Motor neuron (in vitro differentiated cells): ENCODE results near the gene C20orf141. TPM values are rescaled to one million over a fixed set of nuclear protein-coding genes. Genes with fewer than 3 reads are reported as not detected.

Source experiments
- ATAC-seq, 8 experiments: fragments of 200-7000 bp; cut with Tn5 transposase; replicated peaks in 6 of 8; 2 replicates each; pipeline ENCODE4 v1.8.0; 2021; ENCODE audit warnings: mild to moderate bottlenecking in 8 of 8, moderate library complexity in 8 of 8
- H3K27ac ChIP-seq, 2 donors: fragments of 250-450 bp; sonication (Bioruptor Pico); 2 replicates each; pipeline ENCODE4 v1.9.0; 2021; ENCODE audit warnings: antibody characterized with exemption in 2 of 2, mild to moderate bottlenecking in 2 of 2, moderate library complexity in 1 of 2
- H3K4me1 ChIP-seq, 2 donors: fragments of 250-450 bp; sonication (Bioruptor Pico); replicated peaks in 1 of 2; 2 replicates each; pipeline ENCODE4 v1.6.1; 2021; ENCODE audit warnings: antibody characterized with exemption in 2 of 2, mild to moderate bottlenecking in 2 of 2, moderate library complexity in 1 of 2
- H3K4me3 ChIP-seq, 5 donors: fragments of 250-450 bp; sonication (Bioruptor Pico); 2 replicates each; pipeline ENCODE4 v1.9.0; 2021; ENCODE audit warnings: antibody characterized with exemption in 5 of 5, mild to moderate bottlenecking in 5 of 5, moderate library complexity in 4 of 5
- WGBS, 10 experiments: fragments of 450-650 bp; shearing (Covaris generic); methylation state at CpG; one replicate each; pipeline ENCODE4 v1.0.0; 2022; 5-methylcytosine and 5-hydroxymethylcytosine counted together
- in situ Hi-C, 9 experiments: fragments of 400-800 bp; cut with MboI; loops; one replicate each; pipeline ENCODE4 v1.15.0; 2021; ENCODE audit warnings: low sequenced_read_pairs in 9 of 9, low pct_unique_long_range_greater_than_20kb in 2 of 9; ENCODE audit not compliant: unreplicated experiment in 9 of 9
- total RNA-seq, 8 experiments: library from RNA; unstranded; fragments of 300-600 nt; gene quantifications; 2 replicates each; pipeline versions ENCODE4 v1.2.3 to v1.2.4, GENCODE V29; 2022

C20orf141 gene
- total RNA-seq, 8 experiments from 2014 or later, result 0.47 to 0.81 (median 0.67) TPM; not detected in 5

DNA sequence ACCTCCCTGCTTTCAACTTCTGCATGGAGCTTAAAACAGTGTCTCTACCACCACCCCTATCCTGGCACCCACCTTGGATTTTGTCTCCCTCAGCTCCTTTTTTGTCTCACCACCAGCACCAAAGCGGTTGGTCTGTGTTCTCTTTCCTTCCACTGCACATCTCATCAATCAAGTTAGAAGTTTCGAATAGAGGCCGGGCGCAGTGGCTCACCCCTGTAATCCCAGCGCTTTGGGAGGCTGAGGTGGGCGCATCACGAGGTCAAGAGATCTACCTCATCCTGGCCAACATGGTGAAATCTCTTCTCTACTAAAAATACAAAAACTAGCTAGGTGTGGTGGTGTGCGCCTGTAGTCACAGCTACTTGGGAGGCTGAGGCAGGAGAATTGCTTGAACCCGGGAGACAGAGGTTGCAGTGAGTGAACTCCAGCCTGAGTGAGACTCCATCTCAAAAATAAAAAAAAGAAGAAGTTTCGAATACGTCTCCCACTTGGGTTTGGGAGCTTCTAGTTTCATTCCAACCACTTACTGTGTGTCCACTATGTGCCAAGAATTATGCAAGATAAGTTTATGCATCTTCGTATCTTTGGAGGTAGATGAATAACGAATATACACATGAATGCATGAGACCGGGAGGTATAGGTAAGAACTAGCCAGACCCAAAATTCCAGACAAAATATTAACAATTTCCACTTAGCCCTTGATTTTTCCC lies 19.8 kb downstream of the C20orf141 start:
- in situ Hi-C loops, result no loop called here

DNA sequence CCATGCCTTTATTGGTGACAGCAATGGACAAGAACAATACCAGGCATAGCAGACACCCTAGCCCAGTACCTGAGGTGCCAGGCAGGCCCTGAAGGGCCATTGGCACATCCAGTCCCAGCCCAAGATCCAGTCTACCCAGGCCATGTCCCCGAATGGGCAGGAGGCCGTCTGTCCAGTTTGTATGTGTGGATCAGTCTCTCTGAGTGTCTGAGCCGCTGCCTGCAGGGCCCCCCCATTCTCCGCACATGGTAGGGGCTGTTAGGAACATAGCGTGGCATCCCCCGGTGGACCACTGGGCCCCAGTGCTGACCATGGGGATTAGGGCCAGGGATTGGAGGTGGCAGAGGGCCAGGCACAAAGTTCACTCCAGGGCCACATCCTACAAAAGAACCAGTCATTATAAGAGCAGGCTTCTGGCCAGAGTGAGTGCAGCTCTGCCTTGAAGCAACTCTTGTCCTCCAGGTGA lies 20.6 kb downstream of the C20orf141 start:
- in situ Hi-C loops, result no loop called here
- WGBS, 10 experiments, result 70 to 100% (median 91%) methylated on average over 1 to 4 of the region's 6 CpGs; no CpG with 5 or more reads in 5 of the 10 experiments
- no peak for ATAC-seq
- Histone ChIP-seq H3K27ac (no peak overlapping the region), H3K4me3 (no peak overlapping the region), H3K4me1 (peaks cover 6% of the 10 kb centered on the region in 2 donors)

More for the DNA sequence above, 19.8 kb downstream of the C20orf141 start:
- Histone ChIP-seq H3K27ac (no peak overlapping the region), H3K4me3 (no peak overlapping the region), H3K4me1 (peaks cover 0 to 2% of the 10 kb centered on the region in 2 donors)
- ATAC-seq, result no peak
- 88 to 100% (median 92%) methylated on average over 1 to 13 of the region's 14 CpGs; no CpG with 5 or more reads in 1 of the 10 experiments for WGBS, 10 experiments

DNA sequence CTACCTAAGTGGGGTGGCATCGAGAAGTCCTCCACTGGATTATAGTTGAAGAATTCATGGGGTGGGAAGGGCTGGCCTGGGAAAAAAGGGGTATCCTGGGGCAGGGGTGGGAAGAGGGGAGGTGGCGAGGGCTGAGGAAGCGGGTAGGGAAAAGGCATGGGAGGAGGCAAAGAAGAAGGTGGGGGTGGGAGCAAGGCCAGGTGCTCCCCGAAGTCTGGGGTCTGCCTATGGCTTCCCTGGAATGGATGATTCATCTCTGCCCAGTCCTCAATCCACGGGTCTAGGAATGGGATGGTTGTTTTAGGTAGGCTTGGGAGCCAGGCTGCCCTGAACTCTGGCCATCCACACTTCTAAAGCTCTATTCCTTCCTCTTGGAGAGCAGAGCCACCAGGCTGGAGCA lies 21.2 kb downstream of the C20orf141 start:
- H3K27ac ChIP-seq, result no peak overlapping the region
- in situ Hi-C loops, result no loop called here
- WGBS, 10 experiments, result 80 to 100% methylated on average over 1 of the region's 5 CpGs; no CpG with 5 or more reads in 8 of the 10 experiments
- H3K4me3 ChIP-seq, result no peak overlapping the region
- peaks cover 6% of the 10 kb centered on the region in 2 donors for H3K4me1 ChIP-seq
- ATAC-seq, result no peak

DNA sequence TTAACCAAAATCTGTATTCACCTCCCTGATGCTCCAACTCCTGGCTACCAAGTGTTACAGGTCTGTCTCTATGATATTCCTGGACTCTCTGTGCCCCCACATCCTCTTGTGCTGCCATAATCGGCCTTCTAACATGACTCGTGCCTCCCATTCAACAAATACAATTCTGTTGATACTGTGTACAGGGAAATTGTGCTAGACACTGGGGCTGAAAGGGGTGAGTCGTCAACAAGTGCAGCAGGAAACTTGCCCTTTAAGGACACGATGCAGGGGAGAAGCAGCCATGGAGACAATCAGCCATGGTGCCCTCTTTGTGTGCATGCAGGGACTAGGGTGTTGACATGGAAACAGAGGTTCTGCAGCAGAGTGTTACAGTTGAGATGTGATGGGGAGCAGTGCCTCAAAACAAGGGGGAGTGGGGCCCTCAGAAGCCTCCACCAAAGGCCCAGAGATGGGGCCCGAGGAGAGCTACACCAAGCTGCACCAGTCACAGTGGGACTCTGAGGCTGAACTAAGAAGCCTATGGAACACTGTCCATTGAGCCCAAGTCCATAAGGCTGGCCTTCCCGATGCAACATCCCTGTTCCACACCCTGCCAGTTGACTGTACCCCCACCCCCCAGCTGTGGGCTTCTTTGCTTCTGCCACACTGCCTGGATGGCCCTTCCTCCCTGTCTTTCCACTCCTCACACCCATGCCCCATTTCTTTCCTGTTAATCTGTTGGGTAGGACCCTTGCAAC lies 22.6 kb downstream of the C20orf141 start:
- WGBS, 10 experiments, result 76 to 100% (median 88%) methylated on average over 1 to 6 of the region's 6 CpGs; no CpG with 5 or more reads in 3 of the 10 experiments
- H3K27ac ChIP-seq, result no peak overlapping the region
- no peak overlapping the region for H3K4me3 ChIP-seq
- peaks cover 6 to 11% of the 10 kb centered on the region in 2 donors for H3K4me1 ChIP-seq
- in situ Hi-C loops, result no loop called here
- no peak for ATAC-seq

DNA sequence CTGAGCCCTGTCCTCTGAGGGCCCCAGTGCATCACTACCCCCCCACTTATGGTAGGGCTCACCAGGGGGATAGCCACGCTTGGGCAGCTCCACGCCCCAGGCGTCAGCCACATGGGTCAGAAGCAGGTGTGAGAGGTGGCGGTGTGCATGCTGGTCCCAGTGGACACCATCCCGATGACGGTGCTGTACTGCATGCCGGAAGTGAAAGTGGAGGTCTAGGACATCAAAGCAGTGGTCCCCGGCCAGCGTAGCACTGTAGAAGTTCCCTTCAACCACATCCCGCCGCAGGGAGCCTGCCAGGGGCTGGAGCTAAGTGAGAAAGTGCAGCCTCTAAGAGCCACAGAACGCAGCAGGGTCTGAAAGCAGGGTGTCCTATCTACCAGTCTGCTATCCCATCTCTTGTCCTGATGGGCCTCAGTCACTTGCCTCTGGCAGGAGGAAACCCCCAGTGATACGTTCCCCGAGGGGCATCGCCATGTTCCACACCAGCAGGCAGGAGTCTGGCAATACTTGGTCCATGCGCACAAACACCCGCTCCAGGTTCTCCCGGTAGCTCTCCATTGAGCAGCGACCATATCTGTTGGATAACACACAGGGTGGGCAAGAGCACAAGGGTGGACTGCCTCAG lies 23.5 kb downstream of the C20orf141 start:
- Histone ChIP-seq H3K27ac (no peak overlapping the region), H3K4me3 (no peak overlapping the region), H3K4me1 (peaks cover 6 to 11% of the 10 kb centered on the region in 2 donors)
- WGBS, 10 experiments, result 80 to 100% (median 92%) methylated on average over 1 to 7 of the region's 19 CpGs; no CpG with 5 or more reads in 4 of the 10 experiments
- no peak for ATAC-seq
- in situ Hi-C loops, result no loop called here

DNA sequence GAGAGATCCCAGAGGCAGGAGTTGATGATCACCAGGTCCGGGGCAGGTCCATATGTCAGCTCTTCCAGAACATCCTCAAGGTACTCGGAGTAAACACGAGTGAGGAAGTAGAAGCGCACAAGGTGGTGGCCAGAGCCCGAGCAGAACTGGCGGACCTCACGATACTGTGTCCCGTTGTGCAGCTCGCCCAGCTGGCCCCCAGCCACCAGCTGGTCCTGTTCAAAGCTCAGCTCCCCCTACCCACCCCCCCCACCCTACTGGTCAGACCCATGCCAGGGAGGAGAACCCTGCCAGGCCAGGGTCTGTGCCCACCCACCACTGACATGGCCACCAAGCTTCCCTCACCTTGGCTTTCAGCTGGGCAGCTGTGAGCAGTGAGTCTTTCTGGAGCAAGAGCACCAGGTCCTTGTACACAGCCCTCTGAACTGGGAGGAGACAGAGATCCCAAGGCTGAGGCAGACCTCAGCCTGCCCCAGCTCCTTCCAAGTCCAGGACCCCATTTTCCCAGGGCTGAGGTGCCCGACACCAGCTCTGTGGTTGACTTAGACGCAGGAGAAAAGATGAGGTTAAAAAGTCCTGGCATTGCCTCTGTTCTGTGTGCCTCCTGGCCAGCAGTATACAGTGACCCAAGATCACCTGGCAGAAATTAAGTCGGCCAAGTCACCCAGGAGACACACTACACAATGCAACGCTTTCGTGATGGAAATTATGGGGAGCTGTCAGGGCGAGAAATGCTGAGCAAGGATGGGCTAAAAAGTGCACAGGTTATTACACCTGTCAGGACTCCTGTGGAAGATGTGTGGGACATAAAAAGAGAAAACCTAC lies 24.3 kb downstream of the C20orf141 start:
- WGBS, 10 experiments, result 81 to 100% (median 100%) methylated on average over 1 to 5 of the region's 15 CpGs; no CpG with 5 or more reads in 5 of the 10 experiments
- Histone ChIP-seq H3K4me3 (peak overlapping the region in 1 of 5 donors; percentile 60), H3K27ac (no peak overlapping the region), H3K4me1 (peaks cover 6 to 11% of the 10 kb centered on the region in 2 donors)
- ATAC-seq, result no peak
- in situ Hi-C loops, result no loop called here

DNA sequence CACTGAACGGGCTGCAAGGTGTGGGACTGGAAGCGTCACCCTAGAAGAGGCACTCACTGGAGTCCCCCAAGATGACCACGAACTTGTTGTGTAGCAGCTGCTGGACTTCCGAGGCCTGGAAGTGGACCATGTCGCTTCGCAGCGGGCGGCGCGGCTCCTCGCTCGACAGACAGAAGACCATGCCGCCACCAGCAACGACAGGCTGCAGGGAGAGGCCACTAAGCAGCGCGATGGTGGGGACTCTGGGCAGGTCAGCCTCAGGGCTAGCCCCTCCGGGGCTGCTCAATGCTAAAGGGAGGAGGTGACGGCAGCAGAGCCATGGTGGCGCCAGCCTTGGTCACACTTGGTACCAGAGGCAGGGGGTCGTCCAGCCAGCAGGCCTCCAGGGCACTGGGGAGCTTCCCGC lies 24.9 kb downstream of the C20orf141 start:
- no peak for ATAC-seq
- Histone ChIP-seq H3K27ac (no peak overlapping the region), H3K4me1 (peaks cover 6 to 11% of the 10 kb centered on the region in 2 donors), H3K4me3 (peak overlapping the region; percentile 60 to 84 (median 71))
- WGBS, 10 experiments, result 80 to 100% (median 92%) methylated on average over 1 to 8 of the region's 21 CpGs; no CpG with 5 or more reads in 6 of the 10 experiments
- in situ Hi-C loops, result no loop called here

DNA sequence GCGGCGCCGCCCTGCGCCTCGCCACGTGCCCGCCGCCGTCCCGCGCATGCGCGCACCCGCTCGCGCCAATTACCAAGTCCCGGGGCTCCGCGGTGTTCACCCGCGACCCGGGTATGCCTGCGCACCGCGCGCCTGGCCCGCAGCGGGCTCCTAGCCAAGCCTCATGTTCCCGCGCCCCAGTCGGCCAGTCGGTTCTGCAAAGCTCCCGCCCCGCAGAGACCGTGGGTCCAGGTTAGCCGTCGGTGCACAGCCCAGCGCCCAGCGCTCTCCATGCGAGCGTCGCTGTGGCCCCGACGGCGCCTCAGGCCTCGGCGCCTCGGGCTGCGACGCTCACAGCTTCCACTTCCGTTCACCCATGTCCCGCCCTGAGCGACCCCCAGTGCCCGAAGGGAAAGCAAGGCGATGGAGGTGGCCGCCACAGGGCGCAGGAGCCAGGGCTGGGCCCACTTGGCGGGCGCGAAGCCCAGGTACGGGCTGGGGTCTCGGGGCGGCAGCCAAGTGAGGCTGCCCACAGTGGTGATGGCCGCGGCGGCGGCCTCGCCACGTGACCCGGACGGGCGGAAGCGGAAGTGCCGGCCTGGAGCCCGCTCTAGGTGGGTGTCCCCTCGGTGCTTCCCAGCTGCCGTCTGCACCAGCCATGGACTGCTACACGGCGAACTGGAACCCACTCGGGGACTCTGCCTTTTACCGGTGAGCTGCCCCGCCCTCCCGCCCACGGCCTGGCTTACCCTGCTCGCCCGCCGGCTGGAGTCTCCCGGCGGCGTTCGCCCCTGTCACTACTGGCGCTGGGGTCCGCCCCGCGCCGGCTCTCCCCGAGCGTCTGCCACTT lies 25.6 kb downstream of the C20orf141 start, which contains the start of the genes PCED1A and VPS16:
Gene PCED1A, minus strand, starts transcription at position 518 of the 829 bp plus-strand sequence. CDS start 743 bp downstream, outside the sequence.
Gene VPS16, plus strand, starts transcription at position 608 of the 829 bp plus-strand sequence. Its CDS starts 30 bp downstream, at position 638.
- peaks cover 6 to 11% of the 10 kb centered on the region in 2 donors for H3K4me1 ChIP-seq
- peak; percentile 85 to 100 (median 99) for ATAC-seq
- in situ Hi-C loops, result no loop called here
- 3 to 40% (median 18%) methylated on average over 1 to 15 of the region's 98 CpGs; no CpG with 5 or more reads in 5 of the 10 experiments for WGBS, 10 experiments
- peak within 1 kb of the TSS; percentile 42 to 76 for H3K27ac ChIP-seq
- H3K4me3 ChIP-seq, result peak within 1 kb of the TSS; percentile 60 to 84 (median 71)

DNA sequence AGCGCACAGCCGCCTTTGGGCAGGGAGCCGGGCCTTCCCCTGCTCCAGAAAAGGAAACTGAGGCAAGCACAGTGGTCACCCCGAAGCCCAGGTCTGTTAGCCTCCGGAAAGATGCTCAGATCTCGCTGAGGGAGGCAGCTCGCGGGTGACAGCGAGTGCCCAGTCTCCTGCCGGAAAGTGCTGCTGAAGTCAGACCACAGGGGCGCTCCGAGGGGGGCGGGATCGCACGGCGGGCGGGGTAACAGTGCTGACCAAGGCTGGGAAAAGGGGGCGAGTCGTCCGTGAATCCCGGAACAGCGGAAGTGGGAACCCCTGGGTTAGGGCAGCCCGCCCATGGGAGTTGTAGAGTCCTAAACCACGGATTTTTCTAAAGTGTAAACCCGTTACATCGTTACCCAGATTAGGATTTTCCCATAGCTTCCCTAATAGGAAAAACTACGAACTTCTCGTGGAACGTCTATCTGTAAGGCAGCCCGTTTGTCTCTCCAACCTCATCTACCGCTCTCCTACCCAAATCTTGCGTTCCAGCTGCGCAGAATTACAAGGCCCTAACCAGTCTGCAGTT lies 26.3 kb downstream of the C20orf141 start:
- H3K4me3 ChIP-seq, result peak overlapping the region; percentile 60 to 84 (median 71)
- peak overlapping the region; percentile 42 to 76 for H3K27ac ChIP-seq
- in situ Hi-C loops, result no loop called here
- WGBS, 10 experiments, result 2 to 45% (median 25%) methylated on average over 2 to 6 of the region's 33 CpGs; no CpG with 5 or more reads in 3 of the 10 experiments
- H3K4me1 ChIP-seq, result peaks cover 6 to 11% of the 10 kb centered on the region in 2 donors
- peak; percentile 63 to 79 (median 70) for ATAC-seq

DNA sequence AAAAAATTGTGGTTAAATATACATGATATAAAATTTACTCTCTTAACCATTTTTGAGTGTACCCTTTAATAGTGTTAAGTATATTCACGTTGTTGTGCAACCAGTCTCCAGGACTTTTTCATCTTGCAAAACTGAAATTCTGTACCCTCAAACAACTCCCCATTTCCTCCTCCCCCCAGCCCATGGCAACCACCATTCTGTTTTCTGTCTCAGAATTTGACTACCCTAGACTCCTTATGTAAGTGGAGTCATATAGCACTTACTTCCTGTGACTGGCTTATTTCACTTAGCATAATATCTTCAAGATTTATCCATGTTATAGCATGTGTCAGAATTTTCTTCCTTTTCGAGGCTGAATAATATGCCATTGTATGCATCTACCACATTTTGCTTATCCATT lies 30.8 kb downstream of the C20orf141 start:
- WGBS, 10 experiments, result 65 to 100% (median 89%) methylated on average over 1 to 2 of the region's 2 CpGs; no CpG with 5 or more reads in 1 of the 10 experiments
- Histone ChIP-seq H3K4me1 (peaks cover 0 to 6% of the 10 kb centered on the region in 2 donors), H3K4me3 (no peak overlapping the region), H3K27ac (no peak overlapping the region)
- ATAC-seq, result no peak
- in situ Hi-C loops, result no loop called here

DNA sequence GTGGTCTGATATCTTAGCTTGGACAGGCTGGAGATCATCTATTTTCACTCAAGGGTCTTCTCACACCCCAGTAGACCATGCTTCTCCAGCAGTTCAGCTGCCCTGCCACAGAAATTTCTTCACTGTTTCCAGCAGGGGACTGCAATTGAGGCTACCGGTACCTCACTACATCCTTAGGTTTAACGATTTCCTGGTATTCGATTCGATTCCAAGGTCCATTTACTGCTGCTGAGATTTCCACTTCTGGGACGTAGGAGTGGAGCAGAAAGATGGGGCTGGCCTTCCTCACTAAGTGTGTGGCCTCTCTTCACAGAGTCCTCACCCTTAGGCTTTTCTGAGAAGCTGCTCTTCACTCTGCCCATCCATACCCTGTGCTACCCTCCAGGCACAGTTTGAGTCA lies 31.9 kb downstream of the C20orf141 start:
- peaks cover 0 to 1% of the 10 kb centered on the region in 2 donors for H3K4me1 ChIP-seq
- no peak for ATAC-seq
- WGBS, 10 experiments, result 50 to 100% (median 95%) methylated on average over 1 to 5 of the region's 5 CpGs; no CpG with 5 or more reads in 4 of the 10 experiments
- H3K27ac ChIP-seq, result no peak overlapping the region
- in situ Hi-C loops, result no loop called here
- H3K4me3 ChIP-seq, result no peak overlapping the region
